K562 (cell line): Measurements from ENCODE around the gene SRP72. TPM values are rescaled to one million over a fixed set of nuclear protein-coding genes. Genes with fewer than 3 reads are reported as not detected.

Experiments used
- CREM ChIP-seq: IDR thresholded peaks from 2 replicates; pipeline ENCODE4 v1.6.1; 2014; ENCODE audit warnings: antibody characterized with exemption, low read depth
- ETV5 ChIP-seq: sonication (generic); formaldehyde crosslinking; IDR thresholded peaks from 2 replicates; pipeline ENCODE4 v1.4.0; 2020; ENCODE audit warnings: low read depth, mild to moderate bottlenecking, missing genetic modification reagents
- HES1 ChIP-seq: fragments of 450-650 bp; IDR thresholded peaks from 2 replicates; pipeline ENCODE4 v1.6.1; 2016; ENCODE audit warnings: low read depth, mild to moderate bottlenecking, moderate library complexity
- HOXB6 ChIP-seq: fragments of 250-450 bp; sonication (Bioruptor Pico); IDR thresholded peaks from 2 replicates; pipeline ENCODE4 v1.5.1; 2022; ENCODE audit warnings: mild to moderate bottlenecking, borderline replicate concordance
- JUNB ChIP-seq: fragments of 450-650 bp; formaldehyde crosslinking; conservative IDR thresholded peaks from 2 replicates; pipeline ENCODE4 v1.4.0; 2020; ENCODE audit warnings: mild to moderate bottlenecking
- RFX7 ChIP-seq: fragments of 250-450 bp; sonication (Bioruptor Pico); IDR thresholded peaks from 2 replicates; pipeline ENCODE4 v1.5.1; 2021; ENCODE audit warnings: mild to moderate bottlenecking
- SMARCC2 ChIP-seq: fragments of 450-650 bp; IDR thresholded peaks from 2 replicates; pipeline ENCODE4 v1.6.1; 2017; ENCODE audit warnings: antibody characterized with exemption, moderate library complexity, mild to moderate bottlenecking, low read depth
- SRSF1 ChIP-seq: fragments of 200-400 bp; formaldehyde crosslinking; IDR thresholded peaks from 2 replicates; pipeline ENCODE4 v1.6.1; 2017; ENCODE audit warnings: mild to moderate bottlenecking, low read depth, low read length, moderate library complexity
- TAL1 ChIP-seq: fragments of 450-650 bp; IDR thresholded peaks from 2 replicates; pipeline ENCODE4 v1.6.1; 2016; ENCODE audit warnings: mild to moderate bottlenecking
- ZNF175 ChIP-seq: fragments of 200-800 bp; sonication (Bioruptor generic); IDR thresholded peaks from 2 replicates; pipeline ENCODE4 v1.6.1; 2016; ENCODE audit warnings: low read depth, mild to moderate bottlenecking, missing genetic modification characterization, missing compliant biosample characterization
- ZNF3 ChIP-seq: fragments of 250-450 bp; sonication (Bioruptor Pico); IDR thresholded peaks from 2 replicates; pipeline ENCODE4 v1.5.0; 2021; ENCODE audit warnings: mild to moderate bottlenecking, moderate library complexity
- ZNF436 ChIP-seq: fragments of 250-450, 450-650 bp; sonication (Bioruptor Pico); formaldehyde crosslinking; IDR thresholded peaks from 2 replicates; pipeline ENCODE4 v1.7.0; 2020; ENCODE audit warnings: mild to moderate bottlenecking
- ZNF518B ChIP-seq: fragments of 250-450 bp; sonication (Bioruptor Pico); IDR thresholded peaks from 2 replicates; pipeline ENCODE4 v1.5.0; 2021; ENCODE audit warnings: mild to moderate bottlenecking, moderate library complexity
- polyA plus RNA-seq, 8 experiments: library from polyadenylated mRNA; depleted of rRNA in 4 of 8; stranded (reverse) in 5 of 8; unstranded in 3 of 8; fragments of >200 nt; fragmentation: Nextera tagmentation in 2 of 8; fragmentation: Illumina TruSeq in 1 of 8; extraction: Ambion mirVana in 2 of 8; extraction: Trizol in 1 of 8; gene quantifications; 2 replicates each; pipeline versions ENCODE4 v1.2.1 to v1.2.3, GENCODE V29; 2011 to 2014; ENCODE audit warnings: inconsistent platforms in 1 of 8, missing spikeins in 1 of 8
- total RNA-seq, 7 experiments: library from RNA; depleted of rRNA in 6 of 7; stranded (reverse); fragments of >200 nt in 6 of 7; fragmentation: Illumina TruSeq in 2 of 7; extraction: Trizol in 2 of 7; gene quantifications; 2 replicates each; pipeline versions ENCODE4 v1.2.1 to v1.2.3, GENCODE V29; 2011 to 2021; ENCODE audit warnings: low replicate concordance in 1 of 7
- TF ChIP-seq, protein P1 (sequence below): fragments of 250-450 bp; sonication (Bioruptor Pico); IDR thresholded peaks from 2 replicates; pipeline ENCODE4 v1.4.0; 2020
- TF ChIP-seq, protein P2 (sequence below): sonication (generic); formaldehyde crosslinking; IDR thresholded peaks from 2 replicates; pipeline ENCODE4 v1.8.0; 2022; ENCODE audit warnings: mild to moderate bottlenecking, missing genetic modification reagents, borderline replicate concordance

The SRP72 gene
- total and polyA plus RNA-seq, 9 of the 15 experiments (the other 6 are each of a cell fraction or from before 2014, with no cell fraction given): 124 to 341 (median 202) TPM

- TF ChIP-seq, protein P1, sequence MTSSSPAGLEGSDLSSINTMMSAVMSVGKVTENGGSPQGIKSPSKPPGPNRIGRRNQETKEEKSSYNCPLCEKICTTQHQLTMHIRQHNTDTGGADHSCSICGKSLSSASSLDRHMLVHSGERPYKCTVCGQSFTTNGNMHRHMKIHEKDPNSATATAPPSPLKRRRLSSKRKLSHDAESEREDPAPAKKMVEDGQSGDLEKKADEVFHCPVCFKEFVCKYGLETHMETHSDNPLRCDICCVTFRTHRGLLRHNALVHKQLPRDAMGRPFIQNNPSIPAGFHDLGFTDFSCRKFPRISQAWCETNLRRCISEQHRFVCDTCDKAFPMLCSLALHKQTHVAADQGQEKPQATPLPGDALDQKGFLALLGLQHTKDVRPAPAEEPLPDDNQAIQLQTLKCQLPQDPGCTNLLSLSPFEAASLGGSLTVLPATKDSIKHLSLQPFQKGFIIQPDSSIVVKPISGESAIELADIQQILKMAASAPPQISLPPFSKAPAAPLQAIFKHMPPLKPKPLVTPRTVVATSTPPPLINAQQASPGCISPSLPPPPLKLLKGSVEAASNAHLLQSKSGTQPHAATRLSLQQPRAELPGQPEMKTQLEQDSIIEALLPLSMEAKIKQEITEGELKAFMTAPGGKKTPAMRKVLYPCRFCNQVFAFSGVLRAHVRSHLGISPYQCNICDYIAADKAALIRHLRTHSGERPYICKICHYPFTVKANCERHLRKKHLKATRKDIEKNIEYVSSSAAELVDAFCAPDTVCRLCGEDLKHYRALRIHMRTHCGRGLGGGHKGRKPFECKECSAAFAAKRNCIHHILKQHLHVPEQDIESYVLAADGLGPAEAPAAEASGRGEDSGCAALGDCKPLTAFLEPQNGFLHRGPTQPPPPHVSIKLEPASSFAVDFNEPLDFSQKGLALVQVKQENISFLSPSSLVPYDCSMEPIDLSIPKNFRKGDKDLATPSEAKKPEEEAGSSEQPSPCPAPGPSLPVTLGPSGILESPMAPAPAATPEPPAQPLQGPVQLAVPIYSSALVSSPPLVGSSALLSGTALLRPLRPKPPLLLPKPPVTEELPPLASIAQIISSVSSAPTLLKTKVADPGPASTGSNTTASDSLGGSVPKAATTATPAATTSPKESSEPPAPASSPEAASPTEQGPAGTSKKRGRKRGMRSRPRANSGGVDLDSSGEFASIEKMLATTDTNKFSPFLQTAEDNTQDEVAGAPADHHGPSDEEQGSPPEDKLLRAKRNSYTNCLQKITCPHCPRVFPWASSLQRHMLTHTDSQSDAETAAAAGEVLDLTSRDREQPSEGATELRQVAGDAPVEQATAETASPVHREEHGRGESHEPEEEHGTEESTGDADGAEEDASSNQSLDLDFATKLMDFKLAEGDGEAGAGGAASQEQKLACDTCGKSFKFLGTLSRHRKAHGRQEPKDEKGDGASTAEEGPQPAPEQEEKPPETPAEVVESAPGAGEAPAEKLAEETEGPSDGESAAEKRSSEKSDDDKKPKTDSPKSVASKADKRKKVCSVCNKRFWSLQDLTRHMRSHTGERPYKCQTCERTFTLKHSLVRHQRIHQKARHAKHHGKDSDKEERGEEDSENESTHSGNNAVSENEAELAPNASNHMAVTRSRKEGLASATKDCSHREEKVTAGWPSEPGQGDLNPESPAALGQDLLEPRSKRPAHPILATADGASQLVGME (CRISPR knock-in tag): no peak
- TF ChIP-seq SMARCC2 (no peak), CREM (peak; percentile 38; the same call in 1 of the 2 replicates), HOXB6 (CRISPR knock-in tag) (no peak), TAL1 (no peak), ZNF436 (no peak), ETV5 (CRISPR knock-in tag) (no peak; the same call in 1 of the 2 replicates), JUNB (CRISPR knock-in tag) (no peak), ZNF3 (CRISPR knock-in tag) (no peak), ZNF518B (CRISPR knock-in tag) (no peak), HES1 (no peak), ZNF175 (CRISPR knock-in tag) (peak; percentile 23; the same call in 1 of the 2 replicates), SRSF1 (no peak), RFX7 (CRISPR knock-in tag) (no peak)
- TF ChIP-seq, protein P2, sequence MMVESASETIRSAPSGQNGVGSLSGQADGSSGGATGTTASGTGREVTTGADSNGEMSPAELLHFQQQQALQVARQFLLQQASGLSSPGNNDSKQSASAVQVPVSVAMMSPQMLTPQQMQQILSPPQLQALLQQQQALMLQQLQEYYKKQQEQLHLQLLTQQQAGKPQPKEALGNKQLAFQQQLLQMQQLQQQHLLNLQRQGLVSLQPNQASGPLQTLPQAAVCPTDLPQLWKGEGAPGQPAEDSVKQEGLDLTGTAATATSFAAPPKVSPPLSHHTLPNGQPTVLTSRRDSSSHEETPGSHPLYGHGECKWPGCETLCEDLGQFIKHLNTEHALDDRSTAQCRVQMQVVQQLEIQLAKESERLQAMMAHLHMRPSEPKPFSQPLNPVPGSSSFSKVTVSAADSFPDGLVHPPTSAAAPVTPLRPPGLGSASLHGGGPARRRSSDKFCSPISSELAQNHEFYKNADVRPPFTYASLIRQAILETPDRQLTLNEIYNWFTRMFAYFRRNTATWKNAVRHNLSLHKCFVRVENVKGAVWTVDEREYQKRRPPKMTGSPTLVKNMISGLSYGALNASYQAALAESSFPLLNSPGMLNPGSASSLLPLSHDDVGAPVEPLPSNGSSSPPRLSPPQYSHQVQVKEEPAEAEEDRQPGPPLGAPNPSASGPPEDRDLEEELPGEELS (CRISPR knock-in tag): no peak
Measured at GRCh38 chr4:56435140-56435926, 32.1 kb upstream of the SRP72 start, which contains the start of gene PPAT (continued).
